ENCODE measurements around the gene MTF1.

Gene MTF1

DNA sequence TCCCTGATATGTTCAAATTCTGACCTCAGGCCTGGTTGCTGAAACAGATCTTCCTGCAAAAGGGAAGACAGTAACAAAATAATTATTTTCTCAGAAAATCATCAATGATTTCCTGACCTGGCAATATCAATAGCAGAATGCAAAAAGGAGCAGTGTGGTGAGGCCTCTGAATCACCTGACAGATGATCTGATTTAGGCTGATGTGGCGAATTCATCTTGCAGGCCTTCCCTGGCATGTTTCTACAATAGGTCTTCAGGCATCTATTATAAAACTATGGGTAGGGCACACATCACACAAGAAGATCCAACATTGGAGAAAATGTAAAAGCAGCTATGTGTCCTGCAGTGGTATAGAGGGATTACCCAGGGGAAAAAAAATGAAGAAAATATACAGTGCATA lies 7.1 kb upstream of the MTF1 start:
- DNase-seq: no peak

GRCh38 chr1:37865348-37866120 lies 6.1 kb upstream of the MTF1 start:
- DNase-seq: no peak

GRCh38 chr1:37862330-37862729 lies 2.9 kb upstream of the MTF1 start:
- DNase-seq: no peak

GRCh38 chr1:37861151-37861550 lies 1.8 kb upstream of the MTF1 start:
- DNase-seq: no peak

GRCh38 chr1:37860346-37860666 lies 914 bp upstream of the MTF1 start:
- no peak for DNase-seq

- no peak for DNase-seq
Measured at GRCh38 chr1:37858931-37859506, 373 bp downstream of the MTF1 start.

- no peak for DNase-seq
Measured at GRCh38 chr1:37854406-37854805, 5.0 kb downstream of the MTF1 start.

DNA sequence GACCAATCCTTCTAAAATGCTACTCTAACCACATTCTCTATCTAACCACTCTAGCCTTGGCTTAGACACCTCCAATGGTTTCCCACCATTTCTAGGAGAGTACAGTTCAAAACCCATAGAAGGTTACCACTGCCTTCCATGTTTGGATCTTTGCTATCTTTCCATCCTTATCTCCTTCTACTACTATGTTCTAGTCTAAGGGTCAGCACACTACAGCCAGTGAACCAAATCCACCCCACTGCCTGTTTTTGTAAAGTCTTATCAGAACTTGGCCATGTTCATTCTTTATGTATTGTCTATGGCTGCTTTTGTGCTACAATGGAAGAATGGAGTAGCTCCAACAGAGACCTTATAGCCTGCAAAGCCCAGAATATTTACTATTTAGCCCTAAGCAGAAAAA lies 6.2 kb downstream of the MTF1 start:
- no peak for DNase-seq

GRCh38 chr1:37851782-37852210 lies 7.6 kb downstream of the MTF1 start:
- no peak for DNase-seq

DNA sequence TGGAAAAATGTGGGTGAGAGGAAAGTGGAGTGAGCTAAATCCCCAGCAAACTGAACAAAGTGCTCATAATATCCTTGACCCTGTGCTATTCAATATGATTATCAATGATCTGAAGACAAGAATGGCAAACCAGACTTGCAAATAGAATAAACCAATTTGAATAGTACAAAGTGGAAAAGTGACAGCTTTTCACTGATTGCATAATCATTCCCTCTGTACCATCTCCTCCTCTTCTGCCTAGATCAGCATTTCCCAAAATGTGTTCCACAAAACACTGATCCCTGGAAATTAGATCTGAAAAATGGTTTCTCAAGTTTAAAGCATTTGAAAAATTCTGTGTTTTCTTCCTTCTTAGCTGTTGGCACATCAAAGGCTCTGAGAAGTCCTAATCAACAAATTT lies 8.1 kb downstream of the MTF1 start:
- DNase-seq: no peak

GRCh38 chr1:37850352-37850955 lies 8.9 kb downstream of the MTF1 start:
- no peak for DNase-seq

- DNase-seq: no peak
Measured at GRCh38 chr1:37849480-37849879, 9.9 kb downstream of the MTF1 start.

GRCh38 chr1:37846647-37847339 lies 12.6 kb downstream of the MTF1 start:
- no peak for DNase-seq

DNA sequence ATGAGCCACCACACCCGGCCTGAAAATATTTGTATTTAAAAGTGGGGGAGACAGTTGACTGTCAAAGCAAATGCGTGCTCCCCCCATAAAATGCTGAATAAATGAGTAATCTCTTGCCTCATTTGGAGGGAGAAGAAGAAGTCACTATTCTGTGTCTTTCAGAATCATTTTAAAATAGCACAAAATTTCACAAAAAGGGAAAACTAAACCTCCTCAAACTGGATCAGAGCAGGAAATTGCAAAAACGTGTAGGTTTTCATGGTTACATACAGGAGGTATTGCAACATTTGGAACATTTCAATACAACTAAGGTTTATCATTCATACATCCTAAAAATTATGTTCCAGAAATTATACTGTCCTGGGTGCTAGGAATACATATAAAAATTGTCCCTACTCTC lies 13.6 kb downstream of the MTF1 start:
- DNase-seq: no peak

DNA sequence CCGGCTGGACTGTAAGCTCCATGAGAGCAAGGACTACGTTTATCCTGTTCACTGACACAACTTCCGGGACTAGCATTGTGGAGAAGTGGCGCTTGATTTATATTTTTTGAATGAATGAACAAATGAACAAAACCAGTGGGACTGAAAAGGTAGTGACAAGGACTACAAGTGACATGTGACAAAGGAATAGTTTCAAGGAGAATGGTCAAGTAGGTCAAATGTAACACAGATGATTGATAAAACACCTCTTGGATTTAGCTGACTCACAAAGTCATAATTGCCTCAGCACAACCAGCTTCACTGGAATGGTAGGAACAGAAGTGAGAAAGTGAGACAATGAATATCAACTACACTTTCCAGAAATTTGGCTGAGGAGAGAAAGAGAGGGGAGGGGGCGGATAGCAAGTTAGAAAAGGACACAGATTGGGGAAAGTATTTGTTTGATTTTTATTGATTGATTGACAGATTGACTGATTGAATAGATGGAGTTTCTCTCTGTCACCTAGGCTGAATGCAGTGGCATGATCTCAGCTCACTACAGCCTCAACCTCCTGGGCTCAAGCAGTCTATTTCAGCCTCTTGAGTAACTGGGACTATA lies 14.2 kb downstream of the MTF1 start:
- no peak for DNase-seq

DNA sequence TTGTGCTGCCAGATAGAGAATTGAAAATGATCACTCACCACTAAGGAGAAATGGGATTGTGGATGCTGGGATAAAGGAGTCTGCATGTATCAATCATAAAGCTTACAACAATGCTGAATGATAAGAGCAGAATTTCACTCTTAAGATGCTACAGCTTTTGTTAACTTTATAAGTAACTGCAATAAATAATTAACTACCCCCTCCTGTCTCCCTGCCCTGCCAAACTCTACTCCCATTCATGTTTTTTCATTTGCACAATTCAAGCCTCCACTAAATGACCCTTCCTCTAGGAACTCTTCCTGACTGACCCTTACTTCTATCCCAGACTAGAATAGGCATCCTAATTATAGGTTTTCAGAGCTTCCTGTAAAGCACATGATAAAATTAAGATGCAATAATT lies 14.9 kb downstream of the MTF1 start:
- no peak for DNase-seq

DNA sequence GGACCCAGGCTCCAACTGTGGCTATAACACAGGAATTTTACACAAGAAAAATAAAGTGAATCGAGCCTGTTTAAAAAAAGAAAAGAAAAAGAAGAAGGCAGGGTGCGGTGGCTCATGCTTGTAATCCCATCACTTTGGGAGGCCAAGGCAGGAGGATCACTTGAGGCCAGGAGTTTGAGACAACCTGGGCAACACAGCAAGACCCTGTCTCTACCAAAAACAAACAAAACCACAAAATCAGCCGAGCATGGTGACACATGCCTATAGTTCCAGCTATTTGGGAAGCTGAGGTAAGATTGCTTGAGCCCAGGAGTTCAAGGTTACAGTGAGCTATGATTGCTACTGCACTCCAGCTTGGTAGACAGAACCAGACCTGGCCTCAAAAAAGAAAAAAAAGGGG lies 17.7 kb downstream of the MTF1 start:
- DNase-seq: no peak

DNA sequence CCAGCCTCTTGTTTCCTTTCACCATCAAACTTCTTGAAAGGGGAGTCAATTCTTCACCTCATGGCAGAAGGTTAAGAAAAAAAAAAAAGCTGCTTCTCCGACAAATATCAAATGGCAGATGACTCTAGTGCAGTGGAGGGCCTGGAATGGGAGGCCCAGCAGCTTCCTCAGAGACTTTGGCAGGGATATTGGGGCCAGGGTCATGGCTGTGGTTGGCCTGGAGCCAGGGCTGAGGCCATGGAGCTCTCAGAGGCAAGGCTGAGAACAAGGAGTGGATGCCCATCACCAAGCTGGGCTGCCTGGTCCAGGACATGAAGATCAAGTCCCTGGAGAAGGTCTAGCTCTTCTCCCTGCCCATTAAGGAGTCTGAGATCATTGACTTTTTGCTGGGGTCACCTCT lies 18.7 kb downstream of the MTF1 start:
- no peak for DNase-seq

- DNase-seq: no peak
Measured at GRCh38 chr1:37839676-37840075, 19.7 kb downstream of the MTF1 start.

DNA sequence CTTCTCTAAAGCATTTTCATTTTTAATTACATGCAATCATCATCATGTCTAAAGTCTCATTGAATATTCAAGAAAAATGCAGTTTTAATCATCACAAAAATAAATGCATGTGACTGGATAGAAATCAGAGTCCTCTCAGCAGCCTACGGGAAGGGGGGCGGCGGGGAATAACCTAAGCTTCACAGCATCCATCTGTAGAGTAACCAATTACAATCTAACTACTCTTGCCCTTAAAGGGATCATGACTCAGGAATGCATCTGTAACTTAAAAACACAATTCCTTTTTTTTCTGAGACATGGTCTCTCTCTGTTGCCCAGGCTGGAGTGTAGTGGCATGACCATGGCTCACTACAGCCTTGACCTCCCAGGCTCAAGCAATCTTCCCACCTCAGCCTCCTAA lies 22.6 kb downstream of the MTF1 start:
- no peak for DNase-seq

GRCh38 chr1:37831809-37832208 lies 27.6 kb downstream of the MTF1 start:
- no peak for DNase-seq

GRCh38 chr1:37831109-37831508 lies 28.3 kb downstream of the MTF1 start:
- DNase-seq: no peak

GRCh38 chr1:37828410-37829074 lies 30.9 kb downstream of the MTF1 start:
- no peak for DNase-seq

All from NCI-H524 treated with DMSO at 0.1 percent for 48 hours (cell line).